Measurements from ENCODE around the gene PLXNB1. TPM values are rescaled to one million over a fixed set of nuclear protein-coding genes. Genes with fewer than 3 reads are reported as not detected.
A peak's percentile ranks its signal among the peaks of the same experiment; 100 is the strongest.

PLXNB1 gene
- total and polyA plus RNA-seq, 2 of the 13 experiments (the other 11 are each of a cell fraction or from before 2014, with no cell fraction given): 86.0 to 143 TPM

GRCh38 chr3:48472923-48473616, 43.2 kb upstream of the PLXNB1 start (continued):
- TF ChIP-seq ZNF281 (CRISPR knock-in tag; IDR thresholded peaks at IDR 0.05; ENCODE audit: borderline replicate concordance) (peak; percentile 88), GATAD1 (CRISPR knock-in tag; IDR thresholded peaks at IDR 0.05) (peak; percentile 63; the same call in 1 of the 2 replicates), HMG20A (CRISPR knock-in tag; IDR thresholded peaks at IDR 0.05; ENCODE audit: borderline replicate concordance) (peak; percentile 22; the same call in 1 of the 2 replicates), THAP9 (CRISPR knock-in tag; IDR thresholded peaks at IDR 0.05; ENCODE audit: borderline replicate concordance) (peak; percentile 70), FOXC1 (CRISPR knock-in tag; IDR thresholded peaks at IDR 0.05; ENCODE audit: borderline replicate concordance) (peak; percentile 91), HMG20B (CRISPR knock-in tag; conservative IDR thresholded peaks at IDR 0.05) (0 out of 2 replicates have a peak, but pooled peaks have one; percentile 11), HDAC2 (CRISPR knock-in tag; IDR thresholded peaks at IDR 0.05) (peak; percentile 72), ZNF75D (CRISPR knock-in tag; IDR thresholded peaks at IDR 0.05; ENCODE audit: borderline replicate concordance) (no peak), DNMT3B (CRISPR knock-in tag; conservative IDR thresholded peaks at IDR 0.05) (no peak), MAF1 (CRISPR knock-in tag; IDR thresholded peaks at IDR 0.05; ENCODE audit: borderline replicate concordance) (no peak), ZNF143 (CRISPR knock-in tag; IDR thresholded peaks at IDR 0.05) (peak; percentile 32; the same call in 1 of the 2 replicates), TOE1 (CRISPR knock-in tag; IDR thresholded peaks at IDR 0.05) (peak; percentile 94; the same call in 1 of the 2 replicates), RAD21 (CRISPR knock-in tag; IDR thresholded peaks at IDR 0.05) (peak; percentile 75), PHF20 (CRISPR knock-in tag; IDR thresholded peaks at IDR 0.05) (peak; percentile 70; the same call in 1 of the 2 replicates), KMT2A (CRISPR knock-in tag; IDR thresholded peaks at IDR 0.05) (peak; percentile 39; the same call in 1 of the 2 replicates), ZNF124 (CRISPR knock-in tag; IDR thresholded peaks at IDR 0.05) (no peak), HNRNPH1 (optimal IDR thresholded peaks at IDR 0.05; ENCODE audit: low read depth, low read length) (peak; percentile 27), NR2F1 (CRISPR knock-in tag; IDR thresholded peaks at IDR 0.05) (peak; percentile 68 to 70), KAT8 (CRISPR knock-in tag; IDR thresholded peaks at IDR 0.05) (peak; percentile 68; the same call in 1 of the 2 replicates), ETV6 (CRISPR knock-in tag; conservative IDR thresholded peaks at IDR 0.05) (peak; percentile 51; the same call in 1 of the 2 replicates), NONO (IDR thresholded peaks at IDR 0.05) (no peak), NONO (CRISPR knock-in tag; conservative IDR thresholded peaks at IDR 0.05) (peak; percentile 66; the same call in 1 of the 2 replicates), NFRKB (IDR thresholded peaks at IDR 0.05) (no peak), TGIF2 (CRISPR knock-in tag; IDR thresholded peaks at IDR 0.05) (peak; percentile 79), NCOR1 (IDR thresholded peaks at IDR 0.05; ENCODE audit: borderline replicate concordance, low read length) (peak; percentile 88; the same call in 1 of the 2 replicates)
- TF ChIP-seq, protein P1, sequence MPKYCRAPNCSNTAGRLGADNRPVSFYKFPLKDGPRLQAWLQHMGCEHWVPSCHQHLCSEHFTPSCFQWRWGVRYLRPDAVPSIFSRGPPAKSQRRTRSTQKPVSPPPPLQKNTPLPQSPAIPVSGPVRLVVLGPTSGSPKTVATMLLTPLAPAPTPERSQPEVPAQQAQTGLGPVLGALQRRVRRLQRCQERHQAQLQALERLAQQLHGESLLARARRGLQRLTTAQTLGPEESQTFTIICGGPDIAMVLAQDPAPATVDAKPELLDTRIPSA (CRISPR knock-in tag; IDR thresholded peaks at IDR 0.05; ENCODE audit: borderline replicate concordance): no peak

All from HepG2 (cell line).